ENCODE measurements around the gene VPS33A.
A peak's percentile ranks its signal among the peaks of the same experiment; 100 is the strongest.
"Not testable (repeated sequence)": the region's sequence is repeated elsewhere in the genome, so short reads cannot be mapped to it uniquely, and the experiment has no call there.

Gene VPS33A

GRCh38 chr12:122283680-122284079 is 17.4 kb upstream of the VPS33A start:
- ATAC-seq (replicated peaks) (no peak), DNase-seq (no peak)
- no peak overlapping the region for H3K27ac Mint-ChIP-seq
- H3K4me3 Mint-ChIP-seq: no peak overlapping the region
- no peaks in the 10 kb centered on the region for H3K27me3 Mint-ChIP-seq
- H3K4me1 Mint-ChIP-seq: no peaks in the 10 kb centered on the region
- peaks cover 5 to 16% of the 10 kb centered on the region in 2 donors for H3K36me3 Mint-ChIP-seq
- no peaks in the 10 kb centered on the region for H3K9me3 Mint-ChIP-seq

- DNase-seq (no peak), ATAC-seq (replicated peaks) (no peak)
- Mint-ChIP-seq H3K9me3 (no peaks in the 10 kb centered on the region), H3K4me3 (no peak overlapping the region), H3K36me3 (peaks cover 9 to 22% of the 10 kb centered on the region in 2 donors), H3K27me3 (no peaks in the 10 kb centered on the region), H3K4me1 (no peaks in the 10 kb centered on the region), H3K27ac (no peak overlapping the region)
Measured at GRCh38 chr12:122282061-122282460, 15.8 kb upstream of the VPS33A start.

- Mint-ChIP-seq H3K4me3 (no peak overlapping the region), H3K27me3 (no peaks in the 10 kb centered on the region), H3K9me3 (no peaks in the 10 kb centered on the region), H3K4me1 (no peaks in the 10 kb centered on the region), H3K36me3 (peaks cover 20 to 44% of the 10 kb centered on the region in 2 donors), H3K27ac (no peak overlapping the region)
- ATAC-seq (replicated peaks) (no peak), DNase-seq (no peak)
Measured at GRCh38 chr12:122276242-122276641, 9.9 kb upstream of the VPS33A start.

GRCh38 chr12:122275459-122275858 is 9.2 kb upstream of the VPS33A start:
- no peak overlapping the region for H3K27ac Mint-ChIP-seq
- no peak overlapping the region for H3K4me3 Mint-ChIP-seq
- no peaks in the 10 kb centered on the region for H3K4me1 Mint-ChIP-seq

GRCh38 chr12:122265886-122266229 is 436 bp downstream of the VPS33A start:
- H3K27me3 Mint-ChIP-seq: peaks cover 0 to 4% of the 10 kb centered on the region in 2 donors
- no peaks in the 10 kb centered on the region for H3K9me3 Mint-ChIP-seq
- peaks cover 13% of the 10 kb centered on the region in 2 donors for H3K36me3 Mint-ChIP-seq
- peak; percentile 54 to 62 for ATAC-seq (replicated peaks)
- peak overlapping the region; percentile 100 for H3K27ac Mint-ChIP-seq
- DNase-seq: no peak
- peak overlapping the region; percentile 97 to 99 for H3K4me3 Mint-ChIP-seq
- H3K4me1 Mint-ChIP-seq: peaks cover 8 to 23% of the 10 kb centered on the region in 2 donors

More at GRCh38 chr12:122275459-122275858, 9.2 kb upstream of the VPS33A start:
- Mint-ChIP-seq H3K36me3 (peaks cover 20 to 44% of the 10 kb centered on the region in 2 donors), H3K9me3 (no peaks in the 10 kb centered on the region), H3K27me3 (no peaks in the 10 kb centered on the region)
- ATAC-seq (replicated peaks): no peak
- DNase-seq: no peak

GRCh38 chr12:122265476-122265875 is 818 bp downstream of the VPS33A start:
- peaks cover 0 to 4% of the 10 kb centered on the region in 2 donors for H3K27me3 Mint-ChIP-seq
- H3K36me3 Mint-ChIP-seq: peaks cover 13 to 16% of the 10 kb centered on the region in 2 donors
- peaks cover 8 to 23% of the 10 kb centered on the region in 2 donors for H3K4me1 Mint-ChIP-seq
- peak overlapping the region; percentile 97 to 99 for H3K4me3 Mint-ChIP-seq
- DNase-seq (no peak), ATAC-seq (replicated peaks) (peak in 1 of 2 donors; percentile 3)
- H3K9me3 Mint-ChIP-seq: no peaks in the 10 kb centered on the region
- H3K27ac Mint-ChIP-seq: peak overlapping the region; percentile 100

- H3K4me3 Mint-ChIP-seq; ATAC-seq (replicated peaks); H3K9me3 Mint-ChIP-seq; DNase-seq; H3K27me3 Mint-ChIP-seq: not testable (repeated sequence)
- Mint-ChIP-seq H3K36me3 (peaks cover 25 to 47% of the 10 kb centered on the region in 2 donors), H3K27ac (peak overlapping the region; percentile 79), H3K4me1 (peaks cover 2 to 19% of the 10 kb centered on the region in 2 donors)
Measured at GRCh38 chr12:122260735-122261134, 5.6 kb downstream of the VPS33A start.

- H3K36me3 Mint-ChIP-seq: peaks cover 25 to 47% of the 10 kb centered on the region in 2 donors
- not testable (repeated sequence) for H3K4me1 Mint-ChIP-seq; DNase-seq; H3K4me3 Mint-ChIP-seq; ATAC-seq (replicated peaks); H3K27me3 Mint-ChIP-seq; H3K27ac Mint-ChIP-seq; H3K9me3 Mint-ChIP-seq
Measured at GRCh38 chr12:122258939-122259338, 7.4 kb downstream of the VPS33A start.

GRCh38 chr12:122258462-122258861 is 7.8 kb downstream of the VPS33A start:
- peak overlapping the region; percentile 21 for H3K27ac Mint-ChIP-seq
- H3K9me3 Mint-ChIP-seq; H3K27me3 Mint-ChIP-seq; H3K4me1 Mint-ChIP-seq; DNase-seq; H3K4me3 Mint-ChIP-seq; ATAC-seq (replicated peaks): not testable (repeated sequence)
- peaks cover 25 to 46% of the 10 kb centered on the region in 2 donors for H3K36me3 Mint-ChIP-seq

GRCh38 chr12:122250536-122250935 is 15.8 kb downstream of the VPS33A start:
- H3K4me3 Mint-ChIP-seq: no peak overlapping the region
- peaks cover 36% of the 10 kb centered on the region in 2 donors for H3K36me3 Mint-ChIP-seq
- no peak overlapping the region for H3K27ac Mint-ChIP-seq
- no peak for DNase-seq
- H3K9me3 Mint-ChIP-seq: no peaks in the 10 kb centered on the region
- H3K4me1 Mint-ChIP-seq: peaks cover 2 to 6% of the 10 kb centered on the region in 2 donors
- no peak for ATAC-seq (replicated peaks)
- no peaks in the 10 kb centered on the region for H3K27me3 Mint-ChIP-seq

GRCh38 chr12:122250047-122250446 is 16.2 kb downstream of the VPS33A start:
- Mint-ChIP-seq H3K27ac (no peak overlapping the region), H3K36me3 (peaks cover 36% of the 10 kb centered on the region in 2 donors), H3K4me3 (no peak overlapping the region), H3K9me3 (no peaks in the 10 kb centered on the region), H3K4me1 (peaks cover 2 to 6% of the 10 kb centered on the region in 2 donors), H3K27me3 (no peaks in the 10 kb centered on the region)
- DNase-seq (no peak), ATAC-seq (replicated peaks) (no peak)

GRCh38 chr12:122245553-122245952 is 20.7 kb downstream of the VPS33A start:
- H3K36me3 Mint-ChIP-seq: peaks cover 46 to 48% of the 10 kb centered on the region in 2 donors
- ATAC-seq (replicated peaks) (no peak), DNase-seq (no peak)
- H3K27me3 Mint-ChIP-seq: no peaks in the 10 kb centered on the region
- H3K4me3 Mint-ChIP-seq: no peak overlapping the region
- no peaks in the 10 kb centered on the region for H3K9me3 Mint-ChIP-seq
- H3K27ac Mint-ChIP-seq: no peak overlapping the region
- peaks cover 0 to 2% of the 10 kb centered on the region in 2 donors for H3K4me1 Mint-ChIP-seq

GRCh38 chr12:122244565-122245371 is 21.5 kb downstream of the VPS33A start:
- no peak for DNase-seq
- Mint-ChIP-seq H3K36me3 (peaks cover 42 to 49% of the 10 kb centered on the region in 2 donors), H3K27me3 (no peaks in the 10 kb centered on the region), H3K4me1 (peaks cover 0 to 2% of the 10 kb centered on the region in 2 donors), H3K27ac (no peak overlapping the region), H3K4me3 (no peak overlapping the region), H3K9me3 (no peaks in the 10 kb centered on the region)
- ATAC-seq (replicated peaks): no peak

- Mint-ChIP-seq H3K27ac (no peak overlapping the region), H3K4me3 (no peak overlapping the region), H3K9me3 (no peaks in the 10 kb centered on the region), H3K4me1 (peaks cover 0 to 2% of the 10 kb centered on the region in 2 donors), H3K27me3 (no peaks in the 10 kb centered on the region), H3K36me3 (peaks cover 35 to 43% of the 10 kb centered on the region in 2 donors)
- no peak for DNase-seq
- no peak for ATAC-seq (replicated peaks)
Measured at GRCh38 chr12:122243965-122244364, 22.3 kb downstream of the VPS33A start.

GRCh38 chr12:122238861-122239260 is 27.4 kb downstream of the VPS33A start:
- Mint-ChIP-seq H3K36me3 (peaks cover 33 to 43% of the 10 kb centered on the region in 2 donors), H3K9me3 (no peaks in the 10 kb centered on the region), H3K27ac (no peak overlapping the region), H3K27me3 (no peaks in the 10 kb centered on the region), H3K4me3 (no peak overlapping the region), H3K4me1 (no peaks in the 10 kb centered on the region)
- no peak for ATAC-seq (replicated peaks)
- DNase-seq: no peak

Measured in stimulated activated naive B cell treated with anti-CD40 and anti-IgM and Interleukin-4, amounts not matched to agents 10 μg/mL and 1 μg/mL and 100 μg/mL, for 72 hours (primary cell).